ENCODE measurements around the gene THRA. TPM values are rescaled to one million over a fixed set of nuclear protein-coding genes. Genes with fewer than 3 reads are reported as not detected.
"Not testable (repeated sequence)": the region's sequence is repeated elsewhere in the genome, so short reads cannot be mapped to it uniquely, and the experiment has no call there.

The THRA gene
- total RNA-seq, 2 experiments from 2014 or later = 5.9 to 8.3 TPM

DNA sequence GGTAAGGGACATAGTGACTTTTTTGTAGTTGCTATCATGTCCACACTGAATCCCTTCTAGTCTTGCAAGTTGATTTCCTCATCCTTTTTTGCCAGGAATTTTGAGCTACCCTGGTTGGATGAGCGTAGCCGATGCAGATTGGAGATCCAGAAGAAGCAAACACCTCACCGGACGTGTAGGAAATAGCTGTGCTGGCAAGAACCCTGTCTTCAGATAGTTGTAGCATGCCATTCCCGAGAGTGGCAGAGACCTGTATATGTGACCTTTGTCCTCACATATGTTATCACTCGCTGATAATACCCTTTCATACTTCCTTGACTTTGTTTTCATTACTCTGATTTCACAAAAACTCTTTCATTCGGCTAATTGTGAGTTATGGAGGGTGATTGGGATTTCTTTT is 71.4 kb downstream of the THRA start:
- Mint-ChIP-seq H3K36me3 (peaks cover 67% of the 10 kb centered on the region), H3K4me3 (no peak overlapping the region), H3K27ac (no peak overlapping the region), H3K4me1 (peaks cover 7% of the 10 kb centered on the region), H3K27me3 (no peaks in the 10 kb centered on the region), H3K9me3 (ENCODE audit: low read depth) (no peaks in the 10 kb centered on the region)
- CTCF ChIA-PET = interaction anchor here (1.1 to 4.1 kb wide), 3 partner anchors 10 to 34 kb away, joined by 4 to 27 read pairs (median 18); no protein-coding TSS in a partner anchor
- DNase-seq = no peak
- ATAC-seq = no peak

DNA sequence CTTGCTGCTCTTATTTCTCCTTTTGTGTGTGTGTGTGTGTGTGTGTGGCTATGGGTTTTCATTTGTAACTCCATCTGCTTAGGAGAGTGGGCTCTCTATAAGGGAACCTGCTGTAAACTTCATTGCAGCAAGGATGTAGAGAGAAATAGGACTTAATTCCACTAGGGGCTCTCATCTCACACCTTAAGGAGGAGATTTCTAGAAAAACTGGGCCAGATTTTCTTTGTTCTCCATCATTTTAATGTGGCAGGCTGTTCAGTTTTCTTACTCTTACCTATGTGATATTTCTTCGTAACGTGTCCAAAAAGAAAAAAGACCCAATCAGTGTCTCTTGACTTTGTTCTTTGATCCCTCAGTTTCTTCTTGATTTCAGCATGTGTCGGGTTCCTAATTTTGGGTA is 73.1 kb downstream of the THRA start:
- CTCF ChIA-PET = interaction anchor here (4.1 kb wide), 1 partner anchor 12 kb away, joined by 27 read pairs; no protein-coding TSS in a partner anchor
- peak overlapping the region; percentile 54 for H3K27ac Mint-ChIP-seq
- ATAC-seq = no peak

GRCh38 chr17:40139566-40140058 is 76.8 kb downstream of the THRA start:
- CTCF ChIA-PET = interaction anchor here (0.8 to 4.4 kb wide), 8 partner anchors 9 to 118 kb away, joined by 3 to 32 read pairs (median 4); partner anchors contain the start of gene MSL1
- H3K36me3 Mint-ChIP-seq = peaks cover 30% of the 10 kb centered on the region

More for the DNA sequence above, 73.1 kb downstream of the THRA start:
- Mint-ChIP-seq H3K36me3 (peaks cover 51% of the 10 kb centered on the region), H3K27me3 (no peaks in the 10 kb centered on the region), H3K9me3 (ENCODE audit: low read depth) (no peaks in the 10 kb centered on the region), H3K4me1 (peaks cover 13% of the 10 kb centered on the region), H3K4me3 (no peak overlapping the region)
- no peak for DNase-seq

DNA sequence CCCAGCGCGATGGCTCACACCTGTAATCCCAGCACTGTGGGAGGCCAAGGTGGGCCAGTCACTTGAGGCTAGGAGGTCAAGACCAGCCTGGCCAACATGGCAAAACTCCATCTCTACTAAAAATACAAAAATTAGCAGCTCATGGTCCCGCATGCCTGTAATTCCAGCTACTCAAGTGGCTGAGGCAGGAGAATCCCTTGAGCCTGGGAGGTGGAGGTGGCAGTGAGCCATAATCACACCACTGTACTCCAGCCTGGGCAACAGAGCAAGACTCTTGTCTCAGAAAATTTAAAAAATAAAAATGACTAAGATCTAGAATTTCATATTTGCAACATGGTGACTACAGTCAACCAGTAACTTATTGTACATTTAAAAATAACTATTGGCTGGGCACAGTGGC is 80.4 kb downstream of the THRA start:
- not testable (repeated sequence) for H3K9me3 Mint-ChIP-seq (ENCODE audit: low read depth); H3K27me3 Mint-ChIP-seq; DNase-seq; H3K27ac Mint-ChIP-seq; H3K4me3 Mint-ChIP-seq; ATAC-seq
- CTCF ChIA-PET = interaction anchor here (0.9 kb wide), 2 partner anchors 30 to 49 kb away, joined by 3 to 4 read pairs; no protein-coding TSS in a partner anchor
- Mint-ChIP-seq H3K4me1 (peaks cover 40% of the 10 kb centered on the region), H3K36me3 (peaks cover 32% of the 10 kb centered on the region)

More at GRCh38 chr17:40139566-40140058, 76.8 kb downstream of the THRA start:
- Mint-ChIP-seq H3K9me3 (ENCODE audit: low read depth) (no peaks in the 10 kb centered on the region), H3K4me3 (peak overlapping the region; percentile 88), H3K27ac (peak overlapping the region; percentile 90), H3K27me3 (no peaks in the 10 kb centered on the region), H3K4me1 (peaks cover 29% of the 10 kb centered on the region)
- DNase-seq (no peak), ATAC-seq (peak; percentile 1)

Small RNAs within 50 kb of the gene (microRNA-seq; reads per million reads assigned to microRNA genes)
- not detected for gene MIR6884

Other genes starting within 250 kb of the THRA start
- gene IKZF3, start 198.7 kb upstream of the THRA start, total RNA-seq = 100 to 1,000 TPM in 1 of 2 experiments, 10 to 100 TPM in 1; 70.8 to 119 TPM
- under 1 TPM in 1 of 2 experiments, not detected in 1; 0.19 TPM for gene ZPBP2, start 194.8 kb upstream of the THRA start, total RNA-seq
- gene GSDMB, start 144.3 kb upstream of the THRA start, total RNA-seq = 10 to 100 TPM; 37.8 to 51.0 TPM
- gene ORMDL3, start 135.4 kb upstream of the THRA start, total RNA-seq = 100 to 1,000 TPM; 111 to 131 TPM
- gene LRRC3C, start 135.2 kb upstream of the THRA start, total RNA-seq = not detected
- not detected for gene GSDMA, start 100.0 kb upstream of the THRA start, total RNA-seq
- gene PSMD3, start 82.2 kb upstream of the THRA start, total RNA-seq = 100 to 1,000 TPM; 106 to 138 TPM
- gene CSF3, start 47.5 kb upstream of the THRA start, total RNA-seq = not detected
- gene MED24, start 8.6 kb upstream of the THRA start, total RNA-seq = 100 to 1,000 TPM in 1 of 2 experiments, 10 to 100 TPM in 1; 98.0 to 107 TPM
- gene NR1D1, start 37.6 kb downstream of the THRA start, total RNA-seq = 1 to 10 TPM; 3.3 to 4.8 TPM
- 10 to 100 TPM; 91.4 to 94.7 TPM for gene MSL1, start 59.0 kb downstream of the THRA start, total RNA-seq
- 10 to 100 TPM; 89.8 to 90.5 TPM for gene CASC3, start 77.6 kb downstream of the THRA start, total RNA-seq
- gene RAPGEFL1, start 114.5 kb downstream of the THRA start, total RNA-seq = 1 to 10 TPM; 4.4 to 4.6 TPM
- gene WIPF2, start 156.3 kb downstream of the THRA start, total RNA-seq = 10 to 100 TPM; 24.1 to 26.1 TPM
- 100 to 1,000 TPM; 109 to 111 TPM for gene CDC6, start 224.9 kb downstream of the THRA start, total RNA-seq
- gene RARA, start 246.2 kb downstream of the THRA start, total RNA-seq = 10 to 100 TPM; 29.9 to 39.5 TPM

Data from activated CD8-positive, alpha-beta memory T cell treated with anti-CD3 and anti-CD28 coated beads, Interleukin-2, amount 10 ng/mL, durations not matched to agents 7 days and 5 days (primary cell).